ENCODE results near the gene DACH1. TPM values are rescaled to one million over a fixed set of nuclear protein-coding genes. Genes with fewer than 3 reads are reported as not detected.

The DACH1 gene
- total RNA-seq, 1 donor from 2014 or later = 110 TPM

- Mint-ChIP-seq H3K9me3 (ENCODE audit: unreplicated experiment) (peaks cover 18% of the 10 kb centered on the region), H3K27ac (ENCODE audit: unreplicated experiment) (no peak overlapping the region), H3K4me1 (ENCODE audit: low read depth, unreplicated experiment) (peaks cover 21% of the 10 kb centered on the region), H3K27me3 (ENCODE audit: unreplicated experiment) (peaks cover 12% of the 10 kb centered on the region), H3K36me3 (ENCODE audit: unreplicated experiment) (peaks cover 5% of the 10 kb centered on the region), H3K4me3 (ENCODE audit: unreplicated experiment) (no peak overlapping the region)
- TF ChIP-seq CTCF (IDR thresholded peaks at IDR 0.05; ENCODE audit: partially characterized antibody, unreplicated experiment) = no peak
- DNase-seq = no peak
Observed at GRCh38 chr13:71632206-71632605, 234.8 kb downstream of the DACH1 start.

- peaks cover 28% of the 10 kb centered on the region for H3K4me1 Mint-ChIP-seq (ENCODE audit: low read depth, unreplicated experiment)
- peaks cover 11% of the 10 kb centered on the region for H3K27me3 Mint-ChIP-seq (ENCODE audit: unreplicated experiment)
- H3K9me3 Mint-ChIP-seq (ENCODE audit: unreplicated experiment) = peaks cover 11% of the 10 kb centered on the region
- H3K4me3 Mint-ChIP-seq (ENCODE audit: unreplicated experiment) = no peak overlapping the region
- H3K36me3 Mint-ChIP-seq (ENCODE audit: unreplicated experiment) = peaks cover 5% of the 10 kb centered on the region
- no peak for DNase-seq
- H3K27ac Mint-ChIP-seq (ENCODE audit: unreplicated experiment) = peak overlapping the region; percentile 1
- TF ChIP-seq CTCF (IDR thresholded peaks at IDR 0.05; ENCODE audit: partially characterized antibody, unreplicated experiment) = no peak
Observed at GRCh38 chr13:71629167-71629566, 237.8 kb downstream of the DACH1 start.

DNA sequence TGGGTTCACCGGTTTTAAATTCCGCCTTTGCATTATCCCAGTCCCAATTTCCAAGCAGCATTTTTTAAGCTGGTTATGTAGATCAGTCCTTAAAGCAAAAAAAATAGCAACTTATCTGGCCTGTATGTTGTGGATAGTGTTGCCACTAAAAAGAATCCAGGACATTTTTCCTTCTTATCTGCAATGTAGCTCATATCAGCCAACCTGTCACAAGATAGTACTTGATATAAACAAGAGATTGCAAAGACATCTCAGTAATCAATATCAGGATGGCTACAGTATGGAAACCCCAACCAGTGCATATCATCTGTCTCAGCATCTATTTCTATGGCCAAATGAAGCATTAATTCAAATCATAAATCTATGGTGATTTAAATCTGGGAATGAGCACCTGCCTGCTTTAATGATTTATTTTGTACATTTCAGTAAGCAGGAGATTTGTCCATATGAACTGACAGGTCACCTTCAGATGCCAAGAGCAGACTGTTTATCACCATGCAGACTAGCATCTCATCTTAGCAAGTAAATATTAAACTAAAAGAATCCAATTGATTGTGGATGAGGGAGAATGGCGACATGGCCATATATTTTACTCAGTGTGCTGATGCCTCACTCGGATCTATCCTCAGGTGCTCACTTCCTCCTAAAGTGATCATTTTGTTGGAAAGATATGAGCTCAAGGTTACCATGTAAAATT is 240.4 kb downstream of the DACH1 start:
- H3K4me3 Mint-ChIP-seq (ENCODE audit: unreplicated experiment) = no peak overlapping the region
- no peak overlapping the region for H3K27ac Mint-ChIP-seq (ENCODE audit: unreplicated experiment)

GRCh38 chr13:71625694-71626093 is 241.3 kb downstream of the DACH1 start:
- H3K27ac Mint-ChIP-seq (ENCODE audit: unreplicated experiment) = peak overlapping the region; percentile 41
- peaks cover 39% of the 10 kb centered on the region for H3K4me1 Mint-ChIP-seq (ENCODE audit: low read depth, unreplicated experiment)
- no peak for DNase-seq

More for the DNA sequence above, 240.4 kb downstream of the DACH1 start:
- Mint-ChIP-seq H3K4me1 (ENCODE audit: low read depth, unreplicated experiment) (peaks cover 39% of the 10 kb centered on the region), H3K9me3 (ENCODE audit: unreplicated experiment) (peaks cover 8% of the 10 kb centered on the region), H3K27me3 (ENCODE audit: unreplicated experiment) (peaks cover 5% of the 10 kb centered on the region), H3K36me3 (ENCODE audit: unreplicated experiment) (peaks cover 5% of the 10 kb centered on the region)
- no peak for TF ChIP-seq CTCF (IDR thresholded peaks at IDR 0.05; ENCODE audit: partially characterized antibody, unreplicated experiment)
- DNase-seq = no peak

More at GRCh38 chr13:71625694-71626093, 241.3 kb downstream of the DACH1 start:
- H3K27me3 Mint-ChIP-seq (ENCODE audit: unreplicated experiment) = no peaks in the 10 kb centered on the region
- TF ChIP-seq CTCF (IDR thresholded peaks at IDR 0.05; ENCODE audit: partially characterized antibody, unreplicated experiment) = no peak
- peaks cover 5% of the 10 kb centered on the region for H3K36me3 Mint-ChIP-seq (ENCODE audit: unreplicated experiment)
- H3K4me3 Mint-ChIP-seq (ENCODE audit: unreplicated experiment) = no peak overlapping the region
- H3K9me3 Mint-ChIP-seq (ENCODE audit: unreplicated experiment) = peaks cover 11% of the 10 kb centered on the region
